Activated B cell treated with CpG ODN at 0.5 μM for 24 hours (primary cell): ENCODE results near the gene SPATA32. TPM values are rescaled to one million over a fixed set of nuclear protein-coding genes. Genes with fewer than 3 reads are reported as not detected.

ENCODE experiments used
- ATAC-seq: fragments of 200-7000 bp; cut with Tn5 transposase; one replicate; pipeline ENCODE4 v1.10.0; 2021; ENCODE audit warnings: low read depth, mild to moderate bottlenecking, moderate library complexity
- CTCF ChIA-PET: fragments of 350-600 bp; sonication (Branson Sonifier 250); formaldehyde crosslinking; loops from one replicate; lab custom pipeline; 2021; ENCODE audit warnings: antibody characterized with exemption; lab: Charles Lee
- POLR2A ChIA-PET: fragments of 350-600 bp; sonication (Branson Sonifier 250); formaldehyde crosslinking; loops from one replicate; lab custom pipeline; 2021; ENCODE audit warnings: antibody characterized with exemption; lab: Charles Lee
- DNase-seq: peaks from one replicate; pipeline ENCODE4 v3.0.0; 2022
- H3K27ac Mint-ChIP-seq: one replicate; pipeline ENCODE4 v1.8.0; 2020; ENCODE audit warnings: mixed read lengths
- H3K27me3 Mint-ChIP-seq: one replicate; pipeline ENCODE4 v1.8.0; 2021; ENCODE audit warnings: mixed read lengths
- H3K36me3 Mint-ChIP-seq: one replicate; pipeline ENCODE4 v1.8.0; 2021; ENCODE audit warnings: low read depth, mixed read lengths
- H3K4me1 Mint-ChIP-seq: one replicate; pipeline ENCODE4 v1.8.0; 2021; ENCODE audit warnings: mixed read lengths
- H3K4me3 Mint-ChIP-seq: one replicate; pipeline ENCODE4 v1.8.0; 2020; ENCODE audit warnings: mild to moderate bottlenecking, mixed read lengths
- H3K9me3 Mint-ChIP-seq: one replicate; pipeline ENCODE4 v1.8.0; 2020; ENCODE audit warnings: mixed read lengths
- CTCF ChIP-seq: fragments of 200-600 bp; IDR thresholded peaks from one replicate; pipeline ENCODE4 v1.8.0; 2022; ENCODE audit warnings: antibody characterized with exemption, mild to moderate bottlenecking
- intact Hi-C: fragments of 100-400 bp; cut with micrococcal nuclease; formaldehyde crosslinking; loops from one replicate; pipeline ENCODE4 v1.15.1; 2024
- total RNA-seq: library from RNA; stranded (reverse); gene quantifications from 2 replicates; pipeline ENCODE4 v1.2.3, GENCODE V29; 2022

SPATA32 gene
- total RNA-seq, 1 donor from 2014 or later = 0.27 TPM

DNA sequence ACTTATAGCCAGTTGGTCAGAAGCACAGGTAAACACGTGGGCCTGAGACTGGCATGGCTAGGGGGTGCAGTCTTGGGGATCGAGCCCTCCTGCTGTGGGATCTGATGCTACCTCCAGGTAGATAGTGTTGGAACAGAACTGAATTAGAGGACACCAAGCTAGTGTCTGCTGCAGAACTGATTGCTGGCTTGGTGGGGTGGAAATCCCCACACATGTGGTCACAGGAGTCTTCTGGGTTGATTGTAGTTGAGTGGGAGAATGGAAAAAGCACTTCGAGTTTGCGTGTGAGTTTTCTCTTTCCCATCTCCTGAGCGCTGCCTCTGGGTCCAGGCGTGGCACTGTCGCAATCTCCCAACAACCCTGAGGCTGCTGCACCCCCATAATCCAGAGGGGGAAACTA lies 8.0 kb upstream of the SPATA32 start:
- no peak overlapping the region for H3K4me3 Mint-ChIP-seq
- H3K27me3 Mint-ChIP-seq = no peaks in the 10 kb centered on the region
- H3K36me3 Mint-ChIP-seq = peaks cover 86% of the 10 kb centered on the region
- DNase-seq (no peak), ATAC-seq (no peak)
- no peak overlapping the region for H3K27ac Mint-ChIP-seq
- TF ChIP-seq CTCF = no peak
- no peaks in the 10 kb centered on the region for H3K9me3 Mint-ChIP-seq
- H3K4me1 Mint-ChIP-seq = peaks cover 2% of the 10 kb centered on the region
- ChIA-PET CTCF (interaction anchor here (0.7 to 8.1 kb wide), 3 partner anchors 22 to 134 kb away, joined by 3 to 60 read pairs (median 3); partner anchors contain the start of gene ACBD4), POLR2A (interaction anchor here (1.3 to 1.5 kb wide), 2 partner anchors 22 to 49 kb away, joined by 3 read pairs; no protein-coding TSS in a partner anchor)
- intact Hi-C loops = no loop called here

- Mint-ChIP-seq H3K36me3 (peaks cover 87% of the 10 kb centered on the region), H3K9me3 (no peaks in the 10 kb centered on the region), H3K4me3 (no peak overlapping the region), H3K27me3 (no peaks in the 10 kb centered on the region), H3K4me1 (peaks cover 7% of the 10 kb centered on the region), H3K27ac (no peak overlapping the region)
- TF ChIP-seq CTCF = no peak
- ChIA-PET CTCF (interaction anchor here (0.6 to 8.1 kb wide), 3 partner anchors 10 to 1507 kb away, joined by 3 to 60 read pairs (median 5); no protein-coding TSS in a partner anchor), POLR2A (interaction anchor here (1.2 to 1.4 kb wide), 3 partner anchors 20 to 46 kb away, joined by 3 to 4 read pairs (median 4); partner anchors contain the start of gene FMNL1)
- DNase-seq (no peak), ATAC-seq (no peak)
- intact Hi-C loops = no loop called here
Measured at GRCh38 chr17:45267436-45268055, 5.7 kb upstream of the SPATA32 start.

GRCh38 chr17:45266372-45266926 lies 4.6 kb upstream of the SPATA32 start:
- ChIA-PET CTCF (interaction anchor here (1.0 to 8.1 kb wide), 4 partner anchors 11 to 50 kb away, joined by 3 to 60 read pairs (median 6); partner anchors contain the start of gene MAP3K14), POLR2A (interaction anchor here (0.7 to 1.5 kb wide), 5 partner anchors 9 to 48 kb away, joined by 3 to 4 read pairs (median 4); partner anchors contain the start of gene FMNL1)
- peaks cover 11% of the 10 kb centered on the region for H3K4me1 Mint-ChIP-seq
- peaks cover 77% of the 10 kb centered on the region for H3K36me3 Mint-ChIP-seq
- H3K27me3 Mint-ChIP-seq = no peaks in the 10 kb centered on the region
- H3K27ac Mint-ChIP-seq = no peak overlapping the region
- intact Hi-C loops = no loop called here
- H3K9me3 Mint-ChIP-seq = no peaks in the 10 kb centered on the region
- H3K4me3 Mint-ChIP-seq = no peak overlapping the region
- ATAC-seq (no peak), DNase-seq (no peak)
- no peak for TF ChIP-seq CTCF

GRCh38 chr17:45265821-45266220 lies 3.9 kb upstream of the SPATA32 start:
- intact Hi-C loops = no loop called here
- Mint-ChIP-seq H3K4me1 (peaks cover 15% of the 10 kb centered on the region), H3K36me3 (peaks cover 74% of the 10 kb centered on the region), H3K9me3 (no peaks in the 10 kb centered on the region), H3K27me3 (no peaks in the 10 kb centered on the region), H3K27ac (no peak overlapping the region), H3K4me3 (no peak overlapping the region)
- DNase-seq (no peak), ATAC-seq (no peak)
- ChIA-PET CTCF (interaction anchor here (1.0 to 8.1 kb wide), 3 partner anchors 11 to 51 kb away, joined by 3 to 60 read pairs (median 6); partner anchors contain the start of gene MAP3K14), POLR2A (interaction anchor here (0.6 to 1.5 kb wide), 3 partner anchors 19 to 62 kb away, joined by 3 to 5 read pairs (median 4); no protein-coding TSS in a partner anchor)
- TF ChIP-seq CTCF = no peak

GRCh38 chr17:45264988-45265387 lies 3.1 kb upstream of the SPATA32 start:
- no peak overlapping the region for H3K27ac Mint-ChIP-seq
- CTCF ChIA-PET = interaction anchor here (8.1 kb wide), 1 partner anchor 45 kb away, joined by 60 read pairs; no protein-coding TSS in a partner anchor
- H3K4me3 Mint-ChIP-seq = no peak overlapping the region
- H3K27me3 Mint-ChIP-seq = no peaks in the 10 kb centered on the region
- ATAC-seq (no peak), DNase-seq (no peak)
- no peaks in the 10 kb centered on the region for H3K9me3 Mint-ChIP-seq
- peaks cover 66% of the 10 kb centered on the region for H3K36me3 Mint-ChIP-seq
- intact Hi-C loops = no loop called here
- POLR2A ChIA-PET = interaction anchor here (0.6 to 1.5 kb wide), 2 partner anchors 18 to 107 kb away, joined by 3 to 4 read pairs; no protein-coding TSS in a partner anchor
- TF ChIP-seq CTCF = no peak
- peaks cover 17% of the 10 kb centered on the region for H3K4me1 Mint-ChIP-seq
